D721Med (cell line): ENCODE data around the gene SART3.

Experiments used
- DNase-seq: peaks from one replicate; pipeline ENCODE4 v3.0.0; 2011; ENCODE audit warnings: low spot score; ENCODE audit not compliant: insufficient read length
- FAIRE-seq: peaks from 2 replicates; lab custom pipeline; 2011; peaks lifted over from hg19 to GRCh38; lab: Jason Lieb, UNC
- CTCF ChIP-seq: IDR thresholded peaks from 2 replicates; pipeline ENCODE4 v1.5.1; 2012; ENCODE audit warnings: mild to moderate bottlenecking, control low read depth; ENCODE audit not compliant: insufficient read depth; ENCODE audit errors: missing control alignments

SART3 gene

GRCh38 chr12:108484431-108484830, 76.5 kb downstream of the SART3 start:
- FAIRE-seq (no peak), DNase-seq (no peak)
- TF ChIP-seq CTCF: no peak

- FAIRE-seq (no peak), DNase-seq (no peak)
- TF ChIP-seq CTCF: no peak
Observed at GRCh38 chr12:108483213-108484059, 77.5 kb downstream of the SART3 start.

- FAIRE-seq: no peak
- DNase-seq: no peak
- TF ChIP-seq CTCF: no peak
Observed at GRCh38 chr12:108482717-108483212, 78.2 kb downstream of the SART3 start.

GRCh38 chr12:108479364-108480070, 81.5 kb downstream of the SART3 start:
- no peak for DNase-seq
- no peak for TF ChIP-seq CTCF
- no peak for FAIRE-seq

- DNase-seq (no peak), FAIRE-seq (no peak)
- no peak for TF ChIP-seq CTCF
Observed at GRCh38 chr12:108478611-108479206, 82.3 kb downstream of the SART3 start.

GRCh38 chr12:108477881-108478259, 83.1 kb downstream of the SART3 start:
- TF ChIP-seq CTCF: no peak
- DNase-seq (no peak), FAIRE-seq (no peak)
